HG02610 (cell line): ENCODE data around the gene RNF121.
"Not testable (repeated sequence)": the region's sequence is repeated elsewhere in the genome, so short reads cannot be mapped to it uniquely, and the experiment has no call there.

ENCODE experiments used
- ATAC-seq: cut with Tn5 transposase; IDR thresholded peaks from one replicate; pipeline ENCODE4 v1.9.1; 2021; ENCODE audit warnings: mild to moderate bottlenecking, moderate library complexity; ENCODE audit not compliant: unreplicated experiment

Gene RNF121

GRCh38 chr11:71928737-71929443 lies at the start of gene RNF121:
Gene RNF121, plus strand, starts transcription at chr11:71929046. Its CDS starts 16 bp downstream, at chr11:71929062.
- ATAC-seq = peak; percentile 64

- not testable (repeated sequence) for ATAC-seq
Observed at GRCh38 chr11:71885806-71886205, 43.0 kb upstream of the RNF121 start.

- ATAC-seq = not testable (repeated sequence)
Observed at GRCh38 chr11:71888335-71889010, 40.4 kb upstream of the RNF121 start.

- not testable (repeated sequence) for ATAC-seq
Observed at GRCh38 chr11:71889181-71889872, 39.5 kb upstream of the RNF121 start.

GRCh38 chr11:71895961-71896360 lies 32.9 kb upstream of the RNF121 start:
- ATAC-seq = no peak

GRCh38 chr11:71901137-71901536 lies 27.7 kb upstream of the RNF121 start:
- ATAC-seq = not testable (repeated sequence)

- no peak for ATAC-seq
Observed at GRCh38 chr11:71908218-71908617, 20.6 kb upstream of the RNF121 start.

- not testable (repeated sequence) for ATAC-seq
Observed at GRCh38 chr11:71910775-71911174, 18.1 kb upstream of the RNF121 start.

- not testable (repeated sequence) for ATAC-seq
Observed at GRCh38 chr11:71911321-71911985, 17.4 kb upstream of the RNF121 start.

- not testable (repeated sequence) for ATAC-seq
Observed at GRCh38 chr11:71911986-71912340, 16.9 kb upstream of the RNF121 start.

- no peak for ATAC-seq
Observed at GRCh38 chr11:71913756-71914526, 14.9 kb upstream of the RNF121 start.

GRCh38 chr11:71914617-71915189 lies 14.1 kb upstream of the RNF121 start:
- no peak for ATAC-seq

- ATAC-seq = no peak
Observed at GRCh38 chr11:71917646-71918140, 11.2 kb upstream of the RNF121 start.

GRCh38 chr11:71927820-71928736 lies 768 bp upstream of the RNF121 start, which contains the start of gene XNDC1N:
Gene XNDC1N, minus strand, starts transcription at chr11:71928594. Its CDS starts 5,241 bp downstream, at chr11:71923353.
- ATAC-seq = peak; percentile 47

- no peak for ATAC-seq
Observed at GRCh38 chr11:71929491-71929890, 645 bp downstream of the RNF121 start.

- peak; percentile 11 for ATAC-seq
Observed at GRCh38 chr11:71930556-71931244, 1.9 kb downstream of the RNF121 start.

GRCh38 chr11:71931245-71931602 lies 2.4 kb downstream of the RNF121 start:
- peak; percentile 35 for ATAC-seq
